Astrocyte (in vitro differentiated cells and primary cell): ENCODE results near the gene OBP2B.

ENCODE experiments used
- EZH2 ChIP-seq: IDR thresholded peaks from 2 replicates; pipeline ENCODE4 v1.6.1; 2012; ENCODE audit warnings: mild to moderate bottlenecking, low read length, inconsistent platforms; ENCODE audit not compliant: insufficient read depth
- TF ChIP-seq, protein P1 (sequence below): IDR thresholded peaks from 2 replicates; pipeline ENCODE4 v1.5.1; 2011; ENCODE audit warnings: low read depth, mild to moderate bottlenecking, inconsistent platforms, low read length, moderate library complexity; ENCODE audit not compliant: insufficient read depth

DNA sequence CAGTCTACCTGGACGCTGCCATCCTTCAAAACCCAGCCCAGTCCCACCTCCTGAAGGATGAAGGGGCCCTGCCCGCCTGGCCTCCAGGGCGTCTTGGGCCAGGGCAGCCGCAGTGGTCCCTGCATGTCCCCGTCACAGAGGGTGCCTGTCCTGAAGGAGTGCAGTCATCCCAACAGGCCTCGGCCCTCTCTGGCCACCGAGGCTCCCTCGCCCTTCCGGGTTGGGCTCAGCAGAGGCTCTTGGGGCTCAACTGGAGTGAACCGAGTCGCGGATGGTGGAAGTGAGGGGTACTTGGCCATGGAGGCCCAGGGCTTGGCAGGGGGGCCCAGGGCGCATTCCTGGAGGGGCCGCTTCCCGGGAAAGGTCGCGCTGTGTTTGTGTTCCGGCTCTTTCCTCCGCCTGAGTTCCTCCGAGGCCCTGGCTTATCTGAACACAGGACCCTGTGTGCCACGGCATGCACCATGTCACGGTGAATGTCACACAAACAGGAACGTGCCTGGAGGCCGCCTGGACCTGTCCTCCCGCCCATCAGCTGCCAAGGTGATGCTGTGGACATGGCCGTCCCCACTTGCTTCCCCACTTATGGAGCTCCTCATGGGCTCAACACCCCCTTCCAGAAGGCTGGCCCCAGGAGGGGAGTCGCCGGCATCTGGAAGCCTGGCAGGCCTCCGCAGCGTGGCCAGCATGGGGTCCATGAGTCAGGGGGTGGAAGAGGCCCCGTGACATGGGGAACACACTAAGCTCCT is 25.7 kb upstream of the OBP2B start:
- TF ChIP-seq, protein P1, sequence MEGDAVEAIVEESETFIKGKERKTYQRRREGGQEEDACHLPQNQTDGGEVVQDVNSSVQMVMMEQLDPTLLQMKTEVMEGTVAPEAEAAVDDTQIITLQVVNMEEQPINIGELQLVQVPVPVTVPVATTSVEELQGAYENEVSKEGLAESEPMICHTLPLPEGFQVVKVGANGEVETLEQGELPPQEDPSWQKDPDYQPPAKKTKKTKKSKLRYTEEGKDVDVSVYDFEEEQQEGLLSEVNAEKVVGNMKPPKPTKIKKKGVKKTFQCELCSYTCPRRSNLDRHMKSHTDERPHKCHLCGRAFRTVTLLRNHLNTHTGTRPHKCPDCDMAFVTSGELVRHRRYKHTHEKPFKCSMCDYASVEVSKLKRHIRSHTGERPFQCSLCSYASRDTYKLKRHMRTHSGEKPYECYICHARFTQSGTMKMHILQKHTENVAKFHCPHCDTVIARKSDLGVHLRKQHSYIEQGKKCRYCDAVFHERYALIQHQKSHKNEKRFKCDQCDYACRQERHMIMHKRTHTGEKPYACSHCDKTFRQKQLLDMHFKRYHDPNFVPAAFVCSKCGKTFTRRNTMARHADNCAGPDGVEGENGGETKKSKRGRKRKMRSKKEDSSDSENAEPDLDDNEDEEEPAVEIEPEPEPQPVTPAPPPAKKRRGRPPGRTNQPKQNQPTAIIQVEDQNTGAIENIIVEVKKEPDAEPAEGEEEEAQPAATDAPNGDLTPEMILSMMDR, result no peak
- TF ChIP-seq EZH2, result no peak
